IMR-90 (cell line): ENCODE measurements around the gene PSMA7. TPM values are rescaled to one million over a fixed set of nuclear protein-coding genes. Genes with fewer than 3 reads are reported as not detected.

Experiments used
- ATAC-seq: fragments of 200-7000 bp; cut with Tn5 transposase; 2 replicates; pipeline ENCODE4 v1.9.1; 2020; ENCODE audit warnings: low read depth, mild to moderate bottlenecking, moderate library complexity
- BruUV-seq: library from RNA; stranded (reverse); fragments of 400-500 nt; replicated peaks from 2 replicates; lab custom pipeline; 2021; lab: Mats Ljungman, UMichigan
- CTCF ChIA-PET: fragments of 300-600 bp; formaldehyde crosslinking; extraction: SDS; loops from one replicate; lab custom pipeline; 2021; ENCODE audit warnings: antibody characterized with exemption; lab: Yijun Ruan, JAX
- POLR2A ChIA-PET: fragments of 300-600 bp; sonication (Branson Sonifier 250); formaldehyde crosslinking; loops from one replicate; lab custom pipeline; 2022; ENCODE audit warnings: antibody characterized with exemption; ENCODE audit not compliant: unreplicated experiment; lab: Charles Lee
- DNase-seq: peaks from one replicate; pipeline ENCODE4 v3.0.0; 2013
- H2AFZ ChIP-seq: replicated peaks from 2 replicates; pipeline ENCODE3; 2013; ENCODE audit warnings: low read length, mild to moderate bottlenecking; ENCODE audit not compliant: poor library complexity
- H2AK5ac ChIP-seq: 2 replicates; pipeline ENCODE4 v1.6.1; 2013; ENCODE audit warnings: low read depth, low read length, inconsistent platforms
- H2AK9ac ChIP-seq: replicated peaks from 2 replicates; pipeline ENCODE3; 2013; ENCODE audit warnings: mild to moderate bottlenecking, low read depth, low read length, moderate library complexity; ENCODE audit not compliant: poor library complexity
- H2BK120ac ChIP-seq: 2 replicates; pipeline ENCODE4 v1.6.1; 2013; ENCODE audit warnings: low read depth, low read length, inconsistent platforms
- H2BK15ac ChIP-seq: 3 replicates; pipeline ENCODE4 v1.6.1; 2013; ENCODE audit warnings: low read depth, low read length, inconsistent platforms
- H2BK20ac ChIP-seq: 2 replicates; pipeline ENCODE4 v1.6.1; 2013; ENCODE audit warnings: low read depth, mild to moderate bottlenecking, inconsistent platforms, low read length, moderate library complexity
- H2BK5ac ChIP-seq: 2 replicates; pipeline ENCODE4 v1.6.1; 2013; ENCODE audit warnings: mild to moderate bottlenecking, low read depth, low read length, inconsistent platforms; ENCODE audit not compliant: poor library complexity, severe bottlenecking
- H3K14ac ChIP-seq: replicated peaks from 2 replicates; pipeline ENCODE4 v1.6.1; 2013; ENCODE audit warnings: low read depth, low read length, inconsistent platforms
- H3K18ac ChIP-seq: 2 replicates; pipeline ENCODE4 v1.6.1; 2013; ENCODE audit warnings: low read depth, low read length, control low read depth
- H3K23ac ChIP-seq: 2 replicates; pipeline ENCODE4 v1.6.1; 2013; ENCODE audit warnings: low read depth, low read length, inconsistent platforms
- H3K27ac ChIP-seq: 2 replicates; pipeline ENCODE4 v1.5.1; 2013; ENCODE audit warnings: mild to moderate bottlenecking, control low read depth, low read length; ENCODE audit not compliant: insufficient read depth
- H3K27me3 ChIP-seq: 2 replicates; pipeline ENCODE4 v1.6.1; 2013; ENCODE audit warnings: low read length; ENCODE audit not compliant: control insufficient read depth, insufficient read depth
- H3K36me3 ChIP-seq: 2 replicates; pipeline ENCODE4 v1.6.1; 2013; ENCODE audit warnings: low read length, mixed read lengths; ENCODE audit not compliant: control insufficient read depth, insufficient read depth
- H3K4ac ChIP-seq: 2 replicates; pipeline ENCODE4 v1.6.1; 2013; ENCODE audit warnings: low read depth, low read length, inconsistent platforms
- H3K4me1 ChIP-seq: 2 replicates; pipeline ENCODE4 v1.6.1; 2013; ENCODE audit warnings: low read length, mixed read lengths; ENCODE audit not compliant: control insufficient read depth, insufficient read depth
- H3K4me2 ChIP-seq: 2 replicates; pipeline ENCODE4 v1.6.1; 2013; ENCODE audit warnings: low read depth, mild to moderate bottlenecking, control low read depth, low read length, moderate library complexity
- H3K4me3 ChIP-seq: 2 replicates; pipeline ENCODE4 v1.5.1; 2013; ENCODE audit warnings: low read depth, mild to moderate bottlenecking, control low read depth, low read length, moderate library complexity; ENCODE audit not compliant: insufficient read depth
- H3K56ac ChIP-seq: 2 replicates; pipeline ENCODE4 v1.6.1; 2013; ENCODE audit warnings: low read length, inconsistent platforms; ENCODE audit not compliant: insufficient read depth; ENCODE audit errors: extremely low read depth
- H3K79me1 ChIP-seq, 2 experiments: 2 replicates each; pipeline ENCODE4 v1.6.1; 2013; ENCODE audit warnings: low read length in 2 of 2, inconsistent platforms in 1 of 2, low read depth in 1 of 2
- H3K9ac ChIP-seq: 2 replicates; pipeline ENCODE4 v1.6.1; 2013; ENCODE audit warnings: low read depth, low read length, control low read depth
- H3K9me1 ChIP-seq: 2 replicates; pipeline ENCODE4 v1.6.1; 2013; ENCODE audit warnings: low read length, inconsistent platforms; ENCODE audit not compliant: insufficient read depth
- H3K9me3 ChIP-seq: 2 replicates; pipeline ENCODE4 v1.6.1; 2013; ENCODE audit warnings: low read length; ENCODE audit not compliant: control insufficient read depth, insufficient read depth
- H4K20me1 ChIP-seq: 2 replicates; pipeline ENCODE4 v1.6.1; 2013; ENCODE audit warnings: low read length, inconsistent platforms; ENCODE audit not compliant: insufficient read depth
- H4K5ac ChIP-seq: 2 replicates; pipeline ENCODE4 v1.6.1; 2013; ENCODE audit warnings: mild to moderate bottlenecking, low read depth, low read length, control low read depth
- H4K8ac ChIP-seq, 2 experiments: 2 replicates each; pipeline ENCODE4 v1.6.1; 2013; ENCODE audit warnings: low read depth in 2 of 2, low read length in 2 of 2, control low read depth in 1 of 2, inconsistent platforms in 1 of 2
- H4K91ac ChIP-seq: 2 replicates; pipeline ENCODE4 v1.6.1; 2013; ENCODE audit warnings: low read depth, low read length, inconsistent platforms; ENCODE audit not compliant: insufficient read depth
- BHLHE40 ChIP-seq: fragments of 150-350 bp; IDR thresholded peaks from 2 replicates; pipeline ENCODE4 v1.6.1; 2016; ENCODE audit warnings: mild to moderate bottlenecking, low read depth, low read length
- CEBPB ChIP-seq: IDR thresholded peaks from 2 replicates; pipeline ENCODE4 v1.6.1; 2012; ENCODE audit warnings: low read depth, low read length, improper control_type of control experiment
- CHD1 ChIP-seq: IDR thresholded peaks from 2 replicates; pipeline ENCODE4 v1.6.1; 2012; ENCODE audit warnings: low read depth, low read length, improper control_type of control experiment
- FOS ChIP-seq: fragments of 150-350 bp; IDR thresholded peaks from 2 replicates; pipeline ENCODE4 v1.6.1; 2016; ENCODE audit warnings: low read depth, low read length
- MAZ ChIP-seq: IDR thresholded peaks from 2 replicates; pipeline ENCODE4 v1.6.1; 2012; ENCODE audit warnings: low read depth, mild to moderate bottlenecking, low read length, improper control_type of control experiment, moderate library complexity, borderline replicate concordance
- MXI1 ChIP-seq: IDR thresholded peaks from 2 replicates; pipeline ENCODE4 v1.6.1; 2012; ENCODE audit warnings: low read depth, mild to moderate bottlenecking, low read length, moderate library complexity, borderline replicate concordance
- POLR2A ChIP-seq: IDR thresholded peaks from 2 replicates; pipeline ENCODE4 v1.6.1; 2012; ENCODE audit warnings: mild to moderate bottlenecking, low read depth, low read length
- RAD21 ChIP-seq: IDR thresholded peaks from 2 replicates; pipeline ENCODE4 v1.6.1; 2012; ENCODE audit warnings: low read length, improper control_type of control experiment
- RCOR1 ChIP-seq: IDR thresholded peaks from 2 replicates; pipeline ENCODE4 v1.6.1; 2012; ENCODE audit warnings: mild to moderate bottlenecking, low read length, improper control_type of control experiment; ENCODE audit not compliant: insufficient replicate concordance
- RFX5 ChIP-seq: IDR thresholded peaks from 2 replicates; pipeline ENCODE4 v1.8.0; 2012; ENCODE audit warnings: low read depth, mild to moderate bottlenecking, low read length, moderate library complexity
- SMC3 ChIP-seq: fragments of 150-350 bp; IDR thresholded peaks from 2 replicates; pipeline ENCODE4 v1.6.1; 2016; ENCODE audit warnings: low read depth, mild to moderate bottlenecking, antibody characterized with exemption, low read length, moderate library complexity
- WGBS, 2 experiments: methylation state at CpG; one replicate each; pipeline versions ENCODE4 v1.1.5 to v1.1.7; 2013; ENCODE audit warnings: missing lambda C conversion rate in 2 of 2; ENCODE audit not compliant: insufficient read length in 1 of 2; ENCODE audit errors: extremely low coverage in 2 of 2; 5-methylcytosine and 5-hydroxymethylcytosine counted together
- dilution Hi-C: fragments of 300-500 bp; cut with HindIII; formaldehyde crosslinking; loops from one replicate; pipeline ENCODE4 v1.14.3; 2018; ENCODE audit warnings: low sequenced_read_pairs; ENCODE audit not compliant: unreplicated experiment
- in situ Hi-C: fragments of 300-500 bp; cut with MboI; formaldehyde crosslinking; loops from 3 replicates; pipeline ENCODE4 v1.14.3; 2019; ENCODE audit warnings: low sequenced_read_pairs, inconsistent platforms, mixed read lengths
- intact Hi-C: fragments of 100-400 bp; cut with micrococcal nuclease; formaldehyde crosslinking; loops from 2 replicates; pipeline ENCODE4 v1.10.0; 2022
- polyA plus RNA-seq, 3 experiments: library from polyadenylated mRNA; depleted of rRNA; stranded (reverse); fragments of >200 nt; gene quantifications; 2 replicates each; pipeline ENCODE4 v1.2.3, GENCODE V29; 2012; ENCODE audit warnings: low replicate concordance in 1 of 3
- total RNA-seq: library from RNA; depleted of rRNA; stranded (reverse); fragments of >200 nt; gene quantifications from 2 replicates; pipeline ENCODE4 v1.2.3, GENCODE V29; 2012
- TF ChIP-seq, protein P1 (sequence below): fragments of 150-350 bp; IDR thresholded peaks from 2 replicates; pipeline ENCODE4 v1.6.1; 2017; ENCODE audit warnings: mild to moderate bottlenecking, antibody characterized with exemption, low read length, low read depth
- TF ChIP-seq, protein P2 (sequence below): fragments of 150-350 bp; IDR thresholded peaks from 2 replicates; pipeline ENCODE4 v1.6.1; 2016; ENCODE audit warnings: low read depth, mild to moderate bottlenecking, low read length, moderate library complexity, borderline replicate concordance
- TF ChIP-seq, protein P3 (sequence below): conservative IDR thresholded peaks from 2 replicates; pipeline ENCODE4 v1.5.1; 2012; ENCODE audit warnings: mild to moderate bottlenecking, low read depth, low read length, improper control_type of control experiment

The PSMA7 gene
- total and polyA plus RNA-seq, 2 of the 4 experiments (the other 2 are of a cell fraction) = 417 to 458 TPM

- POLR2A ChIA-PET = no interaction called here
- no peak overlapping the region for H2BK20ac ChIP-seq
- DNase-seq = no peak
- no peaks in the 10 kb centered on the region for H3K27me3 ChIP-seq
- no peak for ATAC-seq
- BruUV-seq = no TSS peak
- no peak overlapping the region for H3K14ac ChIP-seq
- WGBS, 2 experiments = 98% methylated on average over 9 of the region's 13 CpGs; no CpG with 5 or more reads in 1 of the 2 experiments
- H3K4me2 ChIP-seq = no peak overlapping the region
- H2AK5ac ChIP-seq = no peak overlapping the region
- no peak overlapping the region for H2BK5ac ChIP-seq
- H3K4me3 ChIP-seq = no peak overlapping the region
- H3K9ac ChIP-seq = no peak overlapping the region
- dilution Hi-C loops (no loop called here), intact Hi-C loops (no loop called here), in situ Hi-C loops (no loop called here)
- TF ChIP-seq BHLHE40 = no peak
- no peak for TF ChIP-seq CHD1
- TF ChIP-seq, protein P1, sequence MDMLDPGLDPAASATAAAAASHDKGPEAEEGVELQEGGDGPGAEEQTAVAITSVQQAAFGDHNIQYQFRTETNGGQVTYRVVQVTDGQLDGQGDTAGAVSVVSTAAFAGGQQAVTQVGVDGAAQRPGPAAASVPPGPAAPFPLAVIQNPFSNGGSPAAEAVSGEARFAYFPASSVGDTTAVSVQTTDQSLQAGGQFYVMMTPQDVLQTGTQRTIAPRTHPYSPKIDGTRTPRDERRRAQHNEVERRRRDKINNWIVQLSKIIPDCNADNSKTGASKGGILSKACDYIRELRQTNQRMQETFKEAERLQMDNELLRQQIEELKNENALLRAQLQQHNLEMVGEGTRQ = no peak
- no peak for TF ChIP-seq POLR2A
- TF ChIP-seq, protein P2, sequence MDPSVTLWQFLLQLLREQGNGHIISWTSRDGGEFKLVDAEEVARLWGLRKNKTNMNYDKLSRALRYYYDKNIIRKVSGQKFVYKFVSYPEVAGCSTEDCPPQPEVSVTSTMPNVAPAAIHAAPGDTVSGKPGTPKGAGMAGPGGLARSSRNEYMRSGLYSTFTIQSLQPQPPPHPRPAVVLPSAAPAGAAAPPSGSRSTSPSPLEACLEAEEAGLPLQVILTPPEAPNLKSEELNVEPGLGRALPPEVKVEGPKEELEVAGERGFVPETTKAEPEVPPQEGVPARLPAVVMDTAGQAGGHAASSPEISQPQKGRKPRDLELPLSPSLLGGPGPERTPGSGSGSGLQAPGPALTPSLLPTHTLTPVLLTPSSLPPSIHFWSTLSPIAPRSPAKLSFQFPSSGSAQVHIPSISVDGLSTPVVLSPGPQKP = no peak
- TF ChIP-seq, protein P3, sequence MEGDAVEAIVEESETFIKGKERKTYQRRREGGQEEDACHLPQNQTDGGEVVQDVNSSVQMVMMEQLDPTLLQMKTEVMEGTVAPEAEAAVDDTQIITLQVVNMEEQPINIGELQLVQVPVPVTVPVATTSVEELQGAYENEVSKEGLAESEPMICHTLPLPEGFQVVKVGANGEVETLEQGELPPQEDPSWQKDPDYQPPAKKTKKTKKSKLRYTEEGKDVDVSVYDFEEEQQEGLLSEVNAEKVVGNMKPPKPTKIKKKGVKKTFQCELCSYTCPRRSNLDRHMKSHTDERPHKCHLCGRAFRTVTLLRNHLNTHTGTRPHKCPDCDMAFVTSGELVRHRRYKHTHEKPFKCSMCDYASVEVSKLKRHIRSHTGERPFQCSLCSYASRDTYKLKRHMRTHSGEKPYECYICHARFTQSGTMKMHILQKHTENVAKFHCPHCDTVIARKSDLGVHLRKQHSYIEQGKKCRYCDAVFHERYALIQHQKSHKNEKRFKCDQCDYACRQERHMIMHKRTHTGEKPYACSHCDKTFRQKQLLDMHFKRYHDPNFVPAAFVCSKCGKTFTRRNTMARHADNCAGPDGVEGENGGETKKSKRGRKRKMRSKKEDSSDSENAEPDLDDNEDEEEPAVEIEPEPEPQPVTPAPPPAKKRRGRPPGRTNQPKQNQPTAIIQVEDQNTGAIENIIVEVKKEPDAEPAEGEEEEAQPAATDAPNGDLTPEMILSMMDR = no peak
- TF ChIP-seq RFX5 = no peak
- TF ChIP-seq MAZ = no peak
- no peak for TF ChIP-seq MXI1
- no peak for TF ChIP-seq CEBPB
- no peak for TF ChIP-seq SMC3
- TF ChIP-seq RAD21 = no peak
- no peak for TF ChIP-seq RCOR1
- no peak for TF ChIP-seq FOS
- H4K20me1 ChIP-seq = peaks cover 88% of the 10 kb centered on the region
- H2BK15ac ChIP-seq = no peak overlapping the region
- no peak overlapping the region for H2AK9ac ChIP-seq
- H3K9me1 ChIP-seq = peaks cover 8% of the 10 kb centered on the region; the same call in 1 of the 2 replicates
- H3K79me1 ChIP-seq = peaks cover 13 to 74% of the 10 kb centered on the region in 2 experiments
- no peak overlapping the region for H3K18ac ChIP-seq
- no peak overlapping the region for H2AFZ ChIP-seq
- peak overlapping the region; percentile 39; the same call in 1 of the 2 replicates for H3K23ac ChIP-seq
- CTCF ChIA-PET = no interaction called here
- no peak overlapping the region for H4K8ac ChIP-seq
- H4K5ac ChIP-seq = no peak overlapping the region
- H3K4ac ChIP-seq = no peak overlapping the region
- H3K9me3 ChIP-seq = no peaks in the 10 kb centered on the region
- H3K56ac ChIP-seq = no peak overlapping the region
- peaks cover 50% of the 10 kb centered on the region for H3K36me3 ChIP-seq
- peaks cover 11% of the 10 kb centered on the region for H3K4me1 ChIP-seq
- H4K91ac ChIP-seq = no peak overlapping the region
- no peak overlapping the region for H3K27ac ChIP-seq
- H2BK120ac ChIP-seq = no peak overlapping the region
Observed at GRCh38 chr20:62139636-62140035, 3.6 kb downstream of the PSMA7 start.
